Stimulated activated CD4-positive, alpha-beta T cell treated with anti-CD3 and anti-CD28 coated beads, Interleukin-2, amount 100 ng/mL, for 48 hours (primary cell): ENCODE data around the gene BRD9.
A peak's percentile ranks its signal among the peaks of the same experiment; 100 is the strongest.
"Not testable (repeated sequence)": the region's sequence is repeated elsewhere in the genome, so short reads cannot be mapped to it uniquely, and the experiment has no call there.

ENCODE experiments used
- DNase-seq, 2 donors: peaks; one replicate each; pipeline ENCODE4 v3.0.0-alpha.2; 2020

The BRD9 gene

DNA sequence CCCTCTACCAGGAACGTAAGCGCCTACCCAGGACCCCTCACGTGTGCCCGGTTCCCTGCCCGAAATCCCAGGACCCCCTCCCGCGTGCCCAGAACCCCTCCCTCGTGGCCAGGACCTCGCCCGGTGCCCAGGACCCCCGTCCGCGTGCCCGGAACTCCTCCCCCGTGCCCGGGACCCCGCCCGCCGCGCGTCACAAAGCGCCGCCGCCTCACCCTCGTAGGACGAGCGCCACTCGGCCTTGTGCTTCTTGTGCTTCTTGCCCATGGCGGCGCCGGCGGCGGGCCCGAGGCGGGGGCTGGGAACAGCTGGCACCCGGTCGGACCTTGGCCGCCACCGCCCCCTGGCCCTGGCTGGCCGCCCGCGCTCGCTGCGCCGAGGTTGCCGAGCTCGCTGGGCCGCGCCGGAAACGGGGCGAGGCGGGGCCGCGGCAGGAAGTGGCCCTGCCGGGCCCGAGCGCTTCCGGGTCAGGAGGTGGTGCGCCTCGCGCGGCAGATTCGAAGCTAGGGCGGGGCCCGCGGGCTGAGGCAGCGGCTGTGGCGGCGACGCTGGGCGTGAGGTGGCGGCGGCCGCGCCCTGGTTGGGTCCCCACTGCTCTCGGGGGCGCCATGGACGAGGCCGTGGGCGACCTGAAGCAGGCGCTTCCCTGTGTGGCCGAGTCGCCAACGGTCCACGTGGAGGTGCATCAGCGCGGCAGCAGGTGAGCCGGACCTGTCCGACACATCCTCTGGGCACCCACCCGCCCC lies at the start of gene BRD9, which contains the start of gene TRIP13:
Gene BRD9, minus strand, starts transcription at position 408 of the 743 bp plus-strand sequence. Its CDS starts 144 bp downstream, at position 264.
Gene TRIP13, plus strand, starts transcription at position 491 of the 743 bp plus-strand sequence. Its CDS starts 115 bp downstream, at position 606.
- DNase-seq = peak; percentile 76 to 81

DNA sequence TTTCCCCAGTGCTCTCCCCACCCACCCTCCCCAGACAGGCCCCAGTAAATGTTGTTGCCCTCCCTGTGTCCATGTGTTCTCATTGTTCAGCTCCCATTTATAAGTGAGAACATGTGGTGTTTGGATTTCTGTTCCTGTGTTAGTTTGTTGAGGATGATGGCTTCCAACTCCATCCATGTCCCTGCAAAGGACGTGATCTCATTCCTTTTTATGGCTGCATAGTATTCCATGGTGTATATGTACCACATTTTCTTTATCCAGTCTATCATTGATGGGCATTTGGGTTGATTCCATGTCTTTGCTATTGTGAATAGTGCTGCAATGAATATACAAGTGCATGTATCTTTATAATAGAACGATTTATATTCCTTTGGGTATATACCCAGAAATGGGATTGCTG lies 48.1 kb upstream of the BRD9 start:
- not testable (repeated sequence) for DNase-seq

DNA sequence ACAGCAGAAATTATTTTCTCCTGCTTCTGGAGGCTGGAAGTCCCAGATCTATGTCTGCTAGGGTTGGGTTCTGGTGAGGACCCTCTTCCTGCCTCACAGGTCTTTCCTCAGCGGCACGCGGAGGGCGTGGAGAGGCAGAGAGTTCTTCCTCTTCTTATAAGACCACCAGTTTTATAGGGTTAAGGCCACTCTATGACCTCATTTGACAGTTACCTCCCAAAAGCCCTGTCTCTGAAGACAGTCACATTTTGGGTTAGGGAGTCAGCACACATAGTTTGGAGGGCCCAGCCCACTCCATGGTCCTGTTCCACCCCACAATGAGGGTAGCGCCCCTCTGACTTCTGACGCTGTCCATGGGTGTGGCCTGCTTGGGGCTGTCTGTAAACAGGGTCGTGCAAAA lies 46.8 kb upstream of the BRD9 start:
- no peak for DNase-seq

DNA sequence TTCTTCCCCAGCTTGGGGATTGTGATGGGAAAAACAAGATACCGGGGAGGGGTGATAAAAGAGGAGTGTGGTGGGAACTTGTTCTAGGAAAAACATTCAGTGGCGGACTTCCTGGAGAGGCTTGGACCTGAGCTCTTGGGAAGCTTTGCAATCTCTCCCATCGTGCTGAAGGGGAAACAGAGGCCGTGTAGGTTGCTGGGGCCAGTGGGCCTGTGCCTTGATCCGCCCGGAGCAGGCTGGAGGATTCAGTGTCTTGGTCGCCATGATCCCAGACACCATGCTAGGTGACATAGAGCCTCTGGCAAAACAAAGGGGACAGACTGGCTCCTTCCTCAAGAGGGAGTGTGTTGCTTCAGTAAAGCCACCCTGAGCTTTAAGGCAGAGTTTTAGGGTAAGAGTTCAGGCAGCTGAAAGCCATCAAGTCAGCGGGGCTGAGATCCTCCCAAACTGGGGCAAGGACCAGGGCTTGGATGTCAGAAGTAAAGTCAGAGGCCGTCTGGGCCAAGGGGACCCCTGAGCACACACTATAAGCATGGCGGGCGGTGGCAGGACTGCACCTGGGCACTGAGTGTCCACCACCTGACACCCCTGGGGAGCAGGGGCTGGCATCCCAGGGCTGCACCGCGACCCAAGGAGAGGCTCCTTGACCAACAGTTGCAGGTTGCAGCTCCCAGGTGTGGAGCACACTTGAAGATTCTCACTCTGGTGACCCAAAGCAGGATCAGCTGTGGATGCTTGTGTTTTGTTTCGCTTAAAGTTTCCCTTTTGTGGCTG lies 44.7 kb upstream of the BRD9 start:
- no peak for DNase-seq

DNA sequence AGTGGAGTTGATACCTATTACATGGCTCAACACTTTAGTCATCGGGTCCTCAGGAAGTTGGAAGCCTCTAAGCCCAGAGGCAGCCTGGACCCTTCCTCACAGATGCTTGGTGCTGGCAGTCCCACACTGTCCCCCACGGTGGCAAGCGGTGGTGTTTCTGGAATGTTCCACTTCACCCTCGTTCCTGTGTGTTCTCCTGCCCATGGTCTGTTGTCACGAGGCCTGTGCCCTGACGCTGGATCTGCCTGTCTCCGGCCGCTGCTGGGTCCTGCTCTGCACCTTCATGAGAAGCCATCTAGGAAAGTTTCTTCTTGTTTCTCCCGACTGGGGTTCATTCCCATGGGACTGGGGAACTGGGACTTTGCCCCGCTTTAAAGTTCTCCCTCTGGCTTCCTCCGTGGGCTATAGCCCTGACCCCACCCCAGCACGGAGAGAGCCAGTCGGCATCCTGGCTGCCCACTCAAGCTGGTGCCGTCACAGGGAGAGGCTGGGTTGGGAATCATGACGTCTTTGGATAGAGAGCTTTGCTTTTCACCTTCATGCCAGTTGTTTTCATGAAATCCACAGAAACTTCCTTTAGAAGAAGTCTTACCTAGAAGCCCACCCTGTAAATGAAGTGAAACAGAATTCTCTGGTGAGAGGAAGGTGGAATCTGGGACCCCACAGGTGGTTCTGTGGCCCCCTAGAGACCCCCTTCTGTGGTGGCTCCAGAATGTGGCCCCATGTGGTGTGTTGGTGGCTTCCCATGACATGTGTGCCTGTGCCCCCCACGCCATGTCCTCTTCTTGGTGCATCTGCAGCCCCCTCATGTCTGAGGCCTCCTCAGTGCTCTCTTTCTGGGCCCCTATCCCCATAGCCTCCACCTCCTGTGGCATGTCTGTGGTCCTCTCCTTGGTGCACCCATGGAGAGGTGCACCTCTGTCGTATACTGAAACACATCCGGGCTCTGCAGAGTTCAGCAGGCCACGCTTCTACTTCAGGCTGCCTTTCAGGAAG lies 43.8 kb upstream of the BRD9 start:
- DNase-seq = no peak

DNA sequence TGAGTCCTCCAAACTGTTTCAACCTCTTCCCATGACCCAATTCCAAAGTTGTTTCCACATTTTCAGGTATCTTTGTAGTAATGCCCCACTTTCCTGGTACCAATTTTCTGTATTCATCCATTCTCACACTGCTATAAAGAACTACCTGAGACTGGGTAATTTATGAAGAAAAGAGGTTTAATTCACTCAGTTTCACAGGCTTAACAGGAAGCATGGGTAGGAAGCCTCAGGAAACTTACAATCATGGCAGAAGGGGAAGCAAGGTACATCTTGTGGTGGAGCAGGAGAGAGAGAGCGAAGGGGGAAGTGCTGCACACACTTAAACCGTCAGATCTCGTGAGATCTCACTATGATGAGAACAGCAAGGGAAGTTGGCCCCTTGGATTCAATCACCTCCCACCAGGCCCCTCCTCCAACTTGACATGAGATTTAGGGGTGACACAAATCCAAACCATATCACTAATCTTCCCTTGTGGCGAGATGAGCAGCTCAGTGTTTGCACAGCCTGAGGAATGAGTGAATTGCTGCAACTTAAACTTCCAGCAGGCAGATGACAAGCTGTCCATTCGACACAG lies 43.0 kb upstream of the BRD9 start:
- DNase-seq = no peak

DNA sequence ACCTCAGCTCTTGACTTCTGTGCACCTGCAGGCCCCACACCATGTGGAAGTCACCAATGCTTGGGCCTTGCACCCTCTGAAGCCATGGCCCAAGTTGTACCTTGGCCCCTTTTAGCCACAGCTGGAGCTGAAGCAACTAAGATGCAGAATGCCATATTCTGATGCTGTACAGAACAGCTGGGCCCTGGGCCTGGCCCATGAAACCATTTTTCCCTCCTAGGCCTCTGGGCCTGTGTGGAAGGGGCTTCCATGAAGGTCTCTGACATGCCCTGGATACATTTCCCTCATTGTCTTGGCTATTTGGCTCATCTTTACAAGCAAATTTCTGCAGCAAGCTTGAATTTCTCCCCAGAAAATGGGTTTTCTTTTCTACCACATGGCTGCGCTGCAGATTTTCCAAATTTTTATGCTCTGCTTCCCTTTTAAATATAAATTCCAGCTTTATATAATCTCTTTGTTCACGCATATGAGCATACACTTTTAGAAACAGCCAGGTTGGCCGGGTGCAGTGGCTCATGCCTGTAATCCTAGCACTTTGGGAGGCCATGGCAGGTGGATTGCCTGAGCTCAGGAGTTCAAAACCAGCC lies 41.9 kb upstream of the BRD9 start:
- DNase-seq = not testable (repeated sequence)

DNA sequence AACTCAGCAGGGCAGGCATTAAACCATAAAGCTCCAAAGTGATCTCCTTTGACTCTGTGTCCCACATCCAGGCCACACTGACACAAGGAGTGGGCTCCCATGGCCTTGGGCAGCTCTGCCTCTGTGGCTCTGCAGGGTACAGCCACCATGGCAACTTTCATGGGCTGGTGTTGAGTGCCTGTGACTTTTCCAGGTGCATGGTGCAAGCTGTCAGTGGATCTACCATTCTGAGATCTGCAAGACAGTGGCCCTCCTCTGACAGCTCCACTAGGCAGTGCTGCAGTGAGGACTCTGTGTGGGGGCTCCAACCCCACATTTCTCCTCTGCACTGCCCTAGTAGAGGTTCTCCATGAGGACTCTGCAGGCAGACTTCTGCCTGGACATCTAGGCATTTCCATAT lies 41.4 kb upstream of the BRD9 start:
- DNase-seq = not testable (repeated sequence)

DNA sequence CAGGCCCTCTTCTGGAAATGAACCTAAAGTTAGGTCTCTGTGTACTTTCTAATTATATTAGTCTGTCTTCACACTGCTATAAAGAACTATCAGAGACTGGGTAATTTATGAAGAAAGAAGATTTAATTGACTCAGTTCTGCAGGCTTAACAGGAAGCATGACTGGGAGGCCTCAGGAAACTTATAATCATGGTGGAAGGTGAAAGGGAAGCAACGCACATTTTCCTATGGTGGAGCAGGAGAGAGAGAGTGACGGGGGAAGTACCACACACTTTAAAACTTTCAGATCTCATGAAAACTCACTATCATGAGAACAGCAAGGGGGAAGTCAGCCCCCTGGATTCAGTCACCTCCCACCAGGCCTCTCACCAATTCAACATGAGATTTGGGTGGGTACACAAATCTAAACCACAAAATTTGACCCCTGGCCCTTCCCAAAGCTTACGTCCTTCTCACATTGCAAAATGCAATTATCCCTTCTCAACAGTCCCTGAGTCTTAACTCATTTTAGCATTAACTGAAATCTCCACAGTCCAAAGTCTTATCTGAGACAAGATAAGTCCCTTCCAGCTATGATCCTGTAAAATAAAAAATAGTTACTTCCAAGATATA lies 40.8 kb upstream of the BRD9 start:
- DNase-seq = no peak

DNA sequence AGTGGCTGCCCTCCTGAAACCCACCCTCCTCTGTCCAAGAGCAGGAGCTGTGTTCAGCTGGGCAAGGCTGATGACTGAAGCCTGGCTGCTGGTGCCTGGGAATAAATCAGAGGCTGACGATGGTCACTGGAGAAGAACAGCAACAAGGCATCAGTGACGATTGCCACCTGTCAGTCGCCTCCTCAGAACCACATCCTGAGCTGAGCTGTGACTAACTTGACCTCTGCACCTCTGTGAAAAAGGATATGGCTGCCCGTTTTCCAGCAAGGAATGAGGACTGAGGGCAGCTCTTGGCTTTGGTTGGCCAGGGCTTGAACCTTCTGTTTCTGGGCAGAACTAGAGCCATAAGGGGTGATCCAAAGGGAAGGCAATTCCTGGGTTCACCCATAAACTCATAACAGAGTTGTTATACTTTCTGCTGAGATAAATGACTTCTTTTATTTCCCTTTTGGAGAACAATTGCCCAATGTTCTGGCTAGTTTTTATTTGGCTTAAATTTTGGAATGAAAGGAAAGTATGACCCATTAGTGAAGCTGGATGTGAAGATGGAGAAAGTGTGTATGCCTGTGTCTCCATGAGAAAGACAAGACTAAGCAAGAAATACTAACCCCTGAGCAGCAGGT lies 40.1 kb upstream of the BRD9 start:
- DNase-seq = no peak

DNA sequence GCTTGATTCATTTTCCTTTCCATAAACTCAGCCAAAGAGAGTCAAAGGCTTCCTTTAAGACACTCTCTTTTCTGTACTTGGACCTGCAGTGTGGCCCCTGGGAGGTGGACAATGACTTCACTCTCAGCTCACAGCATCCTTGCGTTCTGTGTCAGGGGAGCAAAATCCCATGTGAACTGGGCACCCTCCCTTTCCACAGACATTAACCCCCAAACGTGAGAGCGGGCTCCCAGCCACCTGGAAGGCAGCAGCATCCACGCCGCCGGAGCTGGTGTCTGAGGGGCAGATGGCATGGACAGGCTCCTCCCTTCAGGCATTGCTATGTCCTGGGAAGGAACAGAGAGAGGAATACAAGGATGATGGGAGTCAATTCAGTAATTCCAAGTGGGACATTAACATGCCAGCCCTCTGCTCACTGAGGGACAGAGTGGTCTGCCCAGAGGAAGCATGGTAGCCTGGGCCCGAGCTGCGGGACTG lies 39.6 kb upstream of the BRD9 start:
- DNase-seq = no peak

DNA sequence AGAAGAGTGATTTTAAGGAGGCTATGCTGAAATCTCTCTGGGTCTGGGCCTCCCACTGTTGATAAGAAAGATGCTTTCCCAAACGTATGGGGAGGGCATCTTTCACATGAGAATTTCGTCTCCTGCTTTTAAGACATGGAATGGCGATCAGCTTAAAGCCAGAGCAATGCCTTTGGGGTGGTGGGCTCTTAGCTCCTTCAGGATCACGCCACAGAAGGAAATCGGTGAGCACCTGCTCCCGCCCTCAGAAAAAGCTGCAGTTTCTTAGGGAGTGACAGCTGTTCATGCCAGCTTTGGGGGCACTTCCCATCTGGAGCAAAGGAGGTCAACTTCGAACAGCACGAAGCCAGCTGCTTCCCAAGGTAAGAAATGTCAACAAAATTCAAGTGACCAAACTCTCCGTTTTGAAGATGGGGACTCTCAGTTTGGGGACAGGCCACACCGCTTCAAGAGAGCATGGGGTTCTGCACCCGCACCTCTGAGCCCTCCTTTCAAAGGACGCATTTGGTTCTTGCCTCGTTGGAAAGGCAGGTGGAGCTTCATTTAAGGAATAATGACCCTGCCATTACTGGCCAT lies 39.1 kb upstream of the BRD9 start:
- no peak for DNase-seq

DNA sequence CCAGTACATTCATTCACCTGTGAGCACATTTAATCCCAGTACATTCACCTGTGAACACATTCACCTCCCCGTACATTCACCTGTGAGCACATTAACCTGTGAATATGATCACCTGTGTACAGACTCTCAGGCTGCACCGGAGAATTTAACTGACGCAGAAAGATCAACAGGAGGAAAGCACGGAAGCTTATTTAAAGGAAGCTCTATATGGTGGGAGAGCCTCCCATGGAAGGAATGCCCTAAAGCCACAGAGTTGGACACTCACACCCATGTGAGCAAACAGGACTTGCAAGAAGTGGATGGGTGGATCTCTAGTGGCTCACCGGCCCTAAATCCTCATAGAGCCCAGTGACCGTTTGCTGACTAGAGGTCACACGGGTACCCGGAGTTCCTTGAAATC lies 38.3 kb upstream of the BRD9 start:
- no peak for DNase-seq

DNA sequence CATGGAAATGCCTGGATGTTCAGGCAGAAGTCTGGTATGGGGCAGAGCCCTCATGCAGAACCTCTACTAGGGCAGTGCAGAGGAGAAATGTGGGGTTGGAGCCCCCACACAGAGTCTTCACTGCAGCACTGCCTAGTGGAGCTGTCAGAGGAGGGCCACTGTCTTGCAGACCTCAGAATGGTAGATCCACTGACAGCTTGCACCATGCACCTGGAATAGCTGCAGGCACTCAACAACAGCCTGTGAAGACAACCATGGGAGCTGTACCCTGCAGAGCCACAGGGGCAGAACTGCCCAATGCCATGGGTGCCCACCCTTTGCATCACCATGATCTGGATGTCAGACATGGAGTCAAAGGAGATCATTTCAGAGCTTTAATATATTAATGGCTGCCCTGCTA lies 37.0 kb upstream of the BRD9 start:
- DNase-seq = no peak

DNA sequence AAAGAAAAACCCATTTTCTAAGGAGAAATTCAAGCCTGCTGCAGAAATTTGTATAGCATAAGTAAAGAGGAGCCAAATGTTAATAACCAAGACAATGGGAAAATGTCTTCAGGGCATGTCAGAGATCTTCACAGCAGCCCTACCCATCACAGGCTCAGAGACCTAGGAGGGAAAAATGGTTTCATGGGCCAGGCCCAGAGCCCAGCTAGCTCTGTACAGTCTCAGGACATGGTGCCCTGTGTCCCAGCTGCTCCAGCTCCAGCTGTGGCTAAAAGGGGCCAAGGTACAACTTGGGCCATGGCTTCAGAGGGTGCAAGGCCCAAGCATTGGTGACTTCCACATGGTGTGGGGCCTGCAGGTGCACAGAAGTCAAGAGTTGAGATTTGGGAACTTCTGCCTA lies 36.6 kb upstream of the BRD9 start:
- not testable (repeated sequence) for DNase-seq

DNA sequence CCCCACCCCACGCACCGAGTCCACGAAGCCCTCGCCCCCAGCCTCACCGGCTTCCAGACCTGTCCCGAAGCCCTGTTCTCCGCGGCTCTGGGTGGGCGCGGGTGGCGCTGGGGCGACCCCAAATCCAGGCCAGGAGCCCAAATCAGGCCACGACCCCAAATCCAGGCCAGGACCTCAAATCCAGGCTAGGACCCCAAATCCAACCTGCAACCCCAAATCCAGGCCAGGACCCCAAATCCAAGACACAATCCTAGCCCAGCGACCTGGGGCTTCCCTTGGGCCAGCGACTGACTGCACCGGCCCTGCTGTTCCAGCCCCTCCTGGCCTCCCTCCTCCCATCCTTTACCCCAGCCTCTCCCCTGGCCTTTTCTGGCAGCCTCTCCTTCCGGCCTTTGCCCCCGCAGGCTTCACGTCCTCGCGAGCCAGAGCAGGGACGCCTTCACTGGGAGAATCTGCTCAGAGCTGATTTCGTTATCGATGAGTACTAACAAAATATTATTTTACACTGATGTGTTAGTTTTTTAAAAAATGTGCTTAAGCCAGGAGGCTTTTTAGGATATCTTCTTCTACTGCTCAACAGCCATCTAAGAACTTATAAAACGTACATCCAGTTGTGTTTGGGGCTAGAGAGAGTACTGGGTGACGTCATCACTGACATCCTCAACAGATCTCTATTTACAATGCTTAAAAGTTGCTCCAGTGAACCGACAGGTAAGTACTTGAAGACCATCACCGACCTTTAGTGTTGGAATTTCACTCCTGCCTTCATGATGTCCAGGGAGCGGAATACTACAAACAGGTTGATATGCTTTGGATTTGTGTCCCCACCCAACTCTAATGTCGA lies 34.8 kb upstream of the BRD9 start:
- no peak for DNase-seq

DNA sequence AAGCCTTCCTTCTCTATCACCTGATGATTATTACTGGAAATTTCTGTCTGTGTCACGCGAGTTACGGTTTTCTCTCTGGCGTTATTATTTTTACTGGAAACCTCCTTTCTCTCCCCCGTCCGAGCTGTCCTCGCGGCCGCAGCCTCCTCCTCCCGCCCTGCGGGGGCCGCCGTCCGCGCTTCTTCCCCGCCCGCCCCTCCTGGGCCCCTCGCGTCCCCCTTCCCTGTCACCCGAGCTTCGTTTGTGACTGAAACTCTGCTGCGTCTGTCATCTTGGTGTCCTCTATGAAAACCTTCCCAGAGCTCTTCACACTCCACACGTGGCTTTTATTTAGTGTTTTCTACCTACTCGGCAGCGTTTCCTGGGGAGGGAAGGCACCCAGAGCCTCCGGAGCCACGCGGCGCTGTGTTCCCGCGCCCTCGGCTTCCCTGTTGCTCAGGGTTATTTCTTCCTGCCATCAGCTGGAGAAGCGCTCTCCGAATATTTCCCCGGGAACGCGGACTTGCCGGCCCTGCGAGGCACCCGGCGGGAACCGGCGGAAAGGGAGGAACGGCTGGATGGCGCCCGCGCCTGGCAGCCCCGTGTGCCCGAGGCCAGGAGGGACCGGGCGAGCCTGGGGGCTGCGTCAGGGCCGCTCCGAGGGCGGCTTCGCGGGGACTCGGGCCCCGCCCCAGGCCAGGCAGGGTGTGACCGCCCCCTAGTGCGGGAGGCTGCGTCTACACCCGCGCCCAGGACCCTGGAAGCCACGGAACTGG lies 34.0 kb upstream of the BRD9 start:
- no peak for DNase-seq

DNA sequence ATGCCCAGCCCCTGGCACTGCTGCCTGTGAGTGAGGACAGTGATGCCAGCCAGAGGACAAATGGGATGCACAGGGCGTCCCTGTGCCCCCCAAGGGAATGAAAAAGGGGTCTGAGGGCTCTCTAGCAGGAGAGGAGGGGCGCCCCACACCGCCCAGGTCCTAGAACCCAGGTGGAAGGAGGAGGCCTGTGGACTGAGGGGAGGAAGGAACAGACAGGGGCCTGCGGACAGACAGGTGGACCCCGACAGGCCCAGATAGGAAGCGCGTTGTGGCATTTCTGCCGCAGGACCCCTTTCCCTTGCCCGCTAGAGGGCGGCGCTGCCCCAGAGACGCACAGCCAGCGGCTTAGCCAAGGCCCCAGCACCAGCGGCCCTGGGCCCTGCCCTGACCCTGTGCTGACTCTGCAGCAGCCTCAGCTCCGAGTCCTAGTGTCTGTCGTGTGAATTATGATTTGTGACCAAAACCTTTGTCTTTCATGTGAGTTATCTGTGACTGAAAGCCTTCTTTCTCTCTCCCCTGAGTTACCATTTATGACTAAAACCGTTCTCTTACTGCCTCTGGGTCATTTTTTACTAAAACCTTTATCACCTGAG lies 30.8 kb upstream of the BRD9 start:
- peak; percentile 58 to 65 for DNase-seq
